SJCRH30 (cell line): Measurements from ENCODE around the gene BABAM2. TPM values are rescaled to one million over a fixed set of nuclear protein-coding genes. Genes with fewer than 3 reads are reported as not detected.

Experiments used
- DNase-seq, 2 experiments: peaks; one replicate each; pipeline ENCODE4 v3.0.0-alpha.2; 2015 to 2020
- H3K27ac ChIP-seq: fragments of 250-450 bp; sonication (Bioruptor Pico); 2 replicates; pipeline ENCODE4 v1.5.1; 2020; ENCODE audit warnings: mild to moderate bottlenecking, moderate library complexity
- H3K27me3 ChIP-seq: fragments of 250-450 bp; sonication (Bioruptor Pico); 2 replicates; pipeline ENCODE4 v1.5.1; 2020; ENCODE audit warnings: mild to moderate bottlenecking, moderate library complexity
- H3K36me3 ChIP-seq: fragments of 250-450 bp; sonication (Bioruptor Pico); 2 replicates; pipeline ENCODE4 v1.5.1; 2020; ENCODE audit warnings: mild to moderate bottlenecking, moderate library complexity
- H3K4me1 ChIP-seq: fragments of 250-450 bp; sonication (Bioruptor Pico); 2 replicates; pipeline ENCODE4 v1.5.1; 2020; ENCODE audit warnings: mild to moderate bottlenecking, moderate library complexity
- H3K4me3 ChIP-seq: fragments of 250-450 bp; sonication (Bioruptor Pico); 2 replicates; pipeline ENCODE4 v1.5.1; 2020; ENCODE audit warnings: mild to moderate bottlenecking, moderate library complexity
- H3K9me3 ChIP-seq: fragments of 250-450 bp; sonication (Bioruptor Pico); replicated peaks from 2 replicates; pipeline ENCODE4 v1.5.1; 2020; ENCODE audit warnings: mild to moderate bottlenecking, moderate library complexity
- total RNA-seq: library from RNA; depleted of rRNA; stranded (reverse); fragments of >200 nt; shearing (Covaris generic); gene quantifications from 2 replicates; pipeline ENCODE4 v1.2.3, GENCODE V29; 2014; rRNA removed

The BABAM2 gene
- 33.2 and 37.3 TPM in 2 replicates for total RNA-seq

DNA sequence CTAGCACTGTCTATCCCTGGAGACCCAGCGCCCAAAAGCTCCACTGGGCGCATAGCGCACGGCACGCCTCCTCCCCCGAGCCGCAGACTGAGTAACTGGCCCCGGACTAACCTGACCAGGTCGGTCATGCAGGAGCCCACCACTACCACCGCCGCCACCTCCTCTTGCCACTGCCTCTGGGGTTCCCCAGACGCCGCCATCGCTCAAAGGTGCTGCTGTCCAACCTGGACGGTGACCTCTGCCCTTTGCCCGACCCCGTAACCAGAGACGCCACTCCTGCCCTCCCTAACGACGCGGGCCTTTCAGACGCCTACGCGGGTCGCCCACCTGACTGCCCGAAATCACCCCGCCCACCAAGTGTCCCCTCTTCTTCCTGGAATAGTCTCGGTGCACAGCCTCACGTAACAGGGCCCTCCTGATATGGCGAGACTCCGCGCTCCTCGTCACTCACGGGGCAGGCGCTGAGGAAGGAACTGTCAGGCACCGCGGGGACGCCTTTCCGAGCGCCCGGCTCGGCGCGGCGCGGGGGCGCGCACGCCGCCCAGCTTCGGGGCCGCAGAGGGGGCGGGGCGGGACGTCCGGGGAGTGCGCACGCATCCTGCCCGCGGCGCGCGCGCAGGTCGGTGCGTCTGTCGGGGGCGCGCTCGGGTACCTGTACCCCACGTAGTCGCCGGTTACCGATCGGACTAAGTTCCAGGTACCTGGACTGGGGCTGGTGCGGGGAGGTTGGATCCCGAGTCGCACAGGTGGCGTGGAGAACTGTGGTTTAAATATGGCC is at the start of gene BABAM2, which contains the start of gene RBKS:
BABAM2 (plus strand) TSS at position 584 of the 778 bp plus-strand sequence. CDS start 3,828 bp downstream, outside the sequence.
RBKS (minus strand) TSS at position 242 of the 778 bp plus-strand sequence; CDS start at position 200, 42 bp downstream.
- DNase-seq, result peak; percentile 88 to 93
- no peaks in the 10 kb centered on the region for H3K36me3 ChIP-seq
- peak within 1 kb of the TSS; percentile 85 for H3K27ac ChIP-seq
- H3K4me3 ChIP-seq, result peak within 1 kb of the TSS; percentile 75
- no peaks in the 10 kb centered on the region for H3K9me3 ChIP-seq
- no peaks in the 10 kb centered on the region for H3K27me3 ChIP-seq
- no peaks in the 10 kb centered on the region for H3K4me1 ChIP-seq

DNA sequence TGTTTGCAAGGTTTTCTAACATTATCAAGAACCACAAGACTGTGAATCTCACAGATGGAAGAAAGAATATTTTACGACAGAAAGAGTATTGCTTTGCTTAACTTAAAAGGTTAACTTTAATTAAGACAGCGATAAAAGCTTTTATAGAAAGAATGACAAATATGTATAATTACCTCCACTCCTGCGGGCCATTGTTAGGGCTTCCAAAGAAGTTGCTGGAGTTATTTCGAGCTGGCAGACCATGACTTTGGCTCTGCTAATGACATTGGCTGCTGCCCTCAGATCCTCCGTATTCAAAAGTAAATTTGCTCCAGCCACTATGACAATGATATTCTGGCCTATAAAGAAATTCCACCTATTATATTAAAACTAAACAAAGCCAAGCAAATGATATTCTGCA is 47.6 kb upstream of the BABAM2 start:
- no peak for DNase-seq
- Histone ChIP-seq H3K4me1 (peaks cover 8% of the 10 kb centered on the region), H3K36me3 (no peaks in the 10 kb centered on the region), H3K9me3 (no peaks in the 10 kb centered on the region), H3K27me3 (no peaks in the 10 kb centered on the region), H3K27ac (no peak overlapping the region), H3K4me3 (no peak overlapping the region)

DNA sequence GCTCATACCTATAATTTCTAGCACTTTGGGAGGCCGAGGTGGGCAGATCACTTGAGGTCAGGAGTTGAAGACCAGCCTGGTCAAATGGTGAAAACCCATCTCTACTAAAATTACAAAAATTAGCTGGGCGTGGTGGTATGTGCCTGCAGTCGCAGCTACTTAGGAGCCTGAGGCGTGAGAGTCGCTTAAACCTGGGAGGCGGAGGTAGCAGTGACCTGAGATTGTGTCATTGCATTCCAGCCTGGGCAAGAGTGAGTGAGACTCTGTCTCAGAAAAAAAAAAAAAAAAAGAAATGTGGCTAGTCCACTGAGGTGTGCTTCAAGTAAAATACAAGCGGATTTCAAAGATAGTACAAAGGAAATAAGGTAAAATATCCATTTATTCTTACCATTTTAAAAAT is 46.5 kb upstream of the BABAM2 start:
- no peaks in the 10 kb centered on the region for H3K36me3 ChIP-seq
- H3K27ac ChIP-seq, result no peak overlapping the region
- no peaks in the 10 kb centered on the region for H3K9me3 ChIP-seq
- no peaks in the 10 kb centered on the region for H3K27me3 ChIP-seq
- H3K4me3 ChIP-seq, result no peak overlapping the region
- no peak for DNase-seq
- peaks cover 8% of the 10 kb centered on the region for H3K4me1 ChIP-seq

- peaks cover 8% of the 10 kb centered on the region for H3K4me1 ChIP-seq
- peak; percentile 57 to 70 for DNase-seq
Measured at GRCh38 chr2:27844821-27845255, 45.7 kb upstream of the BABAM2 start.

DNA sequence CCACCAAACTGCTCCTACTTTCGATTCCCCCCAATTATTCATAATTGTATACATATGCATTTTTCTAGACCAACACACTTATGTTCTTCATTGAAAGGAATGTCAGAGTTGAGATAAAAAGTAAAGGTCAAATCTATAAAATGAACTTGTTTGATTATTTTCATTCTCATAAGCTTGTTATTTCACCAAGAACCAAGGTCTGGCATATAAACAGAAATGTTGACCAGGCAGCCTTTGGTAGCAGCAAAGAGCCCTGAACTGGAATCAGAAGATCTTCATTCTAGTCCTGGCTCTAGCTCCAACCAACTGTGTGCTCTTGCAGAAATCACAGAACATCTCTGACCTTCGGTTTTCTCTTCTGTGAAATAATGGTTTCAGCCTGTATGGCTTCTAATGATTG is 43.2 kb upstream of the BABAM2 start:
- no peaks in the 10 kb centered on the region for H3K36me3 ChIP-seq
- H3K27me3 ChIP-seq, result no peaks in the 10 kb centered on the region
- H3K4me3 ChIP-seq, result no peak overlapping the region
- H3K9me3 ChIP-seq, result no peaks in the 10 kb centered on the region
- no peak for DNase-seq
- no peak overlapping the region for H3K27ac ChIP-seq
- peaks cover 12% of the 10 kb centered on the region for H3K4me1 ChIP-seq

More at GRCh38 chr2:27844821-27845255, 45.7 kb upstream of the BABAM2 start:
- Histone ChIP-seq H3K27ac (peak overlapping the region; percentile 15), H3K4me3 (no peak overlapping the region), H3K27me3 (no peaks in the 10 kb centered on the region), H3K36me3 (no peaks in the 10 kb centered on the region), H3K9me3 (no peaks in the 10 kb centered on the region)

DNA sequence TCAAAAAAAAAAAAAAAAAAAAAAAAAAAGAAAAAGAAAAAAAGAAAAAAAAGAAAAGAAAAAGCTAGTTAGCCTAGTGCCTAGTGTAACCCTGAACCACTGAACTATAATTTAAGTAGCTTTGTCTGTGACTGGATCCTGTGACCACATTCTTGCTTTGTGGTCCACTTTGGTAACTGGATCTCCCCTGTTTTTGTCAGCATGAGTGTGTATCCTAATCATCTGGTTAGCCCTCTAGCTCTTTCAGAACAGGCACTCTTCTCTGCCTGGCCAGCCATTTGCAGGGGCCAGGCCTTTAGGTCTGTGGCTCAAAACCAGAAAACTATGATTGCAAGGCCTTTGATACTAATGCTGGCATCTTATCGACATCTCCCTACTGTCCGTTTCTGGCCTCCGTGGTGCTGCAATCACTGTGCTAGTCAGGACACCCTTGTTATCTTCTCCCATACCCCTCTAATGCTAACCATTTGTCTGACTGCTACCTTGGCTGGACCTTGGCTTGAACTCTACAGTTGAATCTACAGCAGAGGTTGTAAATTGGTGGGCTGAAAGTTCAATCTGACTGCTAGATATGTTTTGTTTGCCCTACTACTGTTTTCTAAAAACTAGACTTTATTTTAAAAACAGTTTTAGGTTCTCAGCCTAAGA is 40.8 kb upstream of the BABAM2 start:
- no peak overlapping the region for H3K4me3 ChIP-seq
- DNase-seq, result peak; percentile 37 to 67
- H3K4me1 ChIP-seq, result peaks cover 18% of the 10 kb centered on the region
- H3K9me3 ChIP-seq, result no peaks in the 10 kb centered on the region
- H3K36me3 ChIP-seq, result no peaks in the 10 kb centered on the region
- H3K27me3 ChIP-seq, result no peaks in the 10 kb centered on the region
- no peak overlapping the region for H3K27ac ChIP-seq

- H3K27ac ChIP-seq, result no peak overlapping the region
- H3K36me3 ChIP-seq, result no peaks in the 10 kb centered on the region
- H3K27me3 ChIP-seq, result no peaks in the 10 kb centered on the region
- H3K9me3 ChIP-seq, result peaks cover 5% of the 10 kb centered on the region
- DNase-seq, result peak in 1 of 2 experiments; percentile 56
- peaks cover 10% of the 10 kb centered on the region for H3K4me1 ChIP-seq
- no peak overlapping the region for H3K4me3 ChIP-seq
Measured at GRCh38 chr2:27852691-27853090, 37.8 kb upstream of the BABAM2 start.

- H3K9me3 ChIP-seq, result peaks cover 8% of the 10 kb centered on the region
- peaks cover 10% of the 10 kb centered on the region for H3K4me1 ChIP-seq
- H3K27me3 ChIP-seq, result no peaks in the 10 kb centered on the region
- H3K4me3 ChIP-seq, result no peak overlapping the region
- no peaks in the 10 kb centered on the region for H3K36me3 ChIP-seq
- no peak overlapping the region for H3K27ac ChIP-seq
- no peak for DNase-seq
Measured at GRCh38 chr2:27854229-27854862, 36.2 kb upstream of the BABAM2 start.

DNA sequence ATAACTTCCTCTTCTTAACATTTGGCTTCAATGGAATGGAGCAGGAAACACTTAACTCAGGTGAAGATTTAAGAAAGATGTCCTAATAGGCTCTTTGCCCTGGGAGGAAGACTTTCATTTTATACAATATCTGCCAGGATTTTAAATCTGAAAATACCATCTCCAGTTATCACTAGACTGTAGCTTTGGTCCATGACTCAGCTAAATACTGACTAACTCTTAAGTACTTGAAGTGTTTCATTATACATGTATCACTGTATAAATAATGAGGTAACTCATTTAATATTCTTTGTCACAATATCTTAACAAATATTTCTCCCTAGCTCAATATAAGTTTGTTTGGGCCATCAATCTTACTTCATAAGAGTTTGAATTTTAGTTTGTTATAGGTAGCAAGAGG is 35.1 kb upstream of the BABAM2 start:
- DNase-seq, result no peak
- peaks cover 10% of the 10 kb centered on the region for H3K4me1 ChIP-seq

GRCh38 chr2:27856386-27856785 is 34.1 kb upstream of the BABAM2 start:
- Histone ChIP-seq H3K36me3 (no peaks in the 10 kb centered on the region), H3K4me3 (no peak overlapping the region), H3K4me1 (peaks cover 10% of the 10 kb centered on the region), H3K27ac (no peak overlapping the region), H3K9me3 (peaks cover 8% of the 10 kb centered on the region), H3K27me3 (no peaks in the 10 kb centered on the region)
- no peak for DNase-seq

More for the DNA sequence above, 35.1 kb upstream of the BABAM2 start:
- no peaks in the 10 kb centered on the region for H3K27me3 ChIP-seq
- H3K36me3 ChIP-seq, result no peaks in the 10 kb centered on the region
- no peak overlapping the region for H3K4me3 ChIP-seq
- H3K9me3 ChIP-seq, result peaks cover 8% of the 10 kb centered on the region
- no peak overlapping the region for H3K27ac ChIP-seq

- Histone ChIP-seq H3K27me3 (no peaks in the 10 kb centered on the region), H3K4me3 (no peak overlapping the region), H3K36me3 (no peaks in the 10 kb centered on the region), H3K27ac (no peak overlapping the region), H3K4me1 (peaks cover 9% of the 10 kb centered on the region), H3K9me3 (peaks cover 8% of the 10 kb centered on the region)
- no peak for DNase-seq
Measured at GRCh38 chr2:27856956-27857355, 33.6 kb upstream of the BABAM2 start.

- no peak overlapping the region for H3K27ac ChIP-seq
- DNase-seq, result no peak
- H3K4me3 ChIP-seq, result no peak overlapping the region
- peaks cover 8% of the 10 kb centered on the region for H3K9me3 ChIP-seq
- no peaks in the 10 kb centered on the region for H3K36me3 ChIP-seq
- H3K4me1 ChIP-seq, result peaks cover 3% of the 10 kb centered on the region
- no peaks in the 10 kb centered on the region for H3K27me3 ChIP-seq
Measured at GRCh38 chr2:27857417-27858172, 32.9 kb upstream of the BABAM2 start.

- no peaks in the 10 kb centered on the region for H3K4me1 ChIP-seq
- no peak overlapping the region for H3K27ac ChIP-seq
- no peak overlapping the region for H3K4me3 ChIP-seq
- no peaks in the 10 kb centered on the region for H3K36me3 ChIP-seq
- no peak for DNase-seq
- peaks cover 8% of the 10 kb centered on the region for H3K9me3 ChIP-seq
- no peaks in the 10 kb centered on the region for H3K27me3 ChIP-seq
Measured at GRCh38 chr2:27860111-27860510, 30.4 kb upstream of the BABAM2 start.

GRCh38 chr2:27863146-27863545 is 27.4 kb upstream of the BABAM2 start:
- Histone ChIP-seq H3K4me1 (no peaks in the 10 kb centered on the region), H3K4me3 (no peak overlapping the region), H3K27ac (no peak overlapping the region), H3K27me3 (no peaks in the 10 kb centered on the region), H3K9me3 (no peaks in the 10 kb centered on the region), H3K36me3 (no peaks in the 10 kb centered on the region)
- no peak for DNase-seq
